GM12878 (cell line): ENCODE measurements around the gene TESMIN. TPM values are rescaled to one million over a fixed set of nuclear protein-coding genes. Genes with fewer than 3 reads are reported as not detected.

Experiments
- ATAC-seq: fragments of 200-7000 bp; cut with Tn5 transposase; 3 replicates; pipeline ENCODE4 v1.9.1; 2020; ENCODE audit warnings: mild to moderate bottlenecking, moderate library complexity
- BruUV-seq: library from RNA; stranded (reverse); fragments of 400-500 nt; replicated peaks from 2 replicates; lab custom pipeline; 2021; lab: Mats Ljungman, UMichigan
- CTCF ChIA-PET: fragments of 300-600 bp; sonication (Branson Sonifier 250); formaldehyde crosslinking; extraction: SDS; loops from one replicate; lab custom pipeline; 2021; ENCODE audit warnings: inconsistent platforms; lab: Yijun Ruan, JAX
- POLR2A ChIA-PET: fragments of 350-600 bp; formaldehyde crosslinking; extraction: SDS; loops from one replicate; lab custom pipeline; 2021; ENCODE audit warnings: inconsistent platforms; lab: Charles Lee
- RAD21 ChIA-PET: fragments of 300-600 bp; sonication (Branson Sonifier 250); formaldehyde crosslinking; loops from one replicate; lab custom pipeline; 2023; ENCODE audit warnings: antibody characterized with exemption; ENCODE audit not compliant: unreplicated experiment; lab: Charles Lee
- SMC1A ChIA-PET: fragments of 300-600 bp; sonication (Branson Sonifier 250); formaldehyde crosslinking; loops from one replicate; lab custom pipeline; 2023; ENCODE audit not compliant: unreplicated experiment, uncharacterized antibody; lab: Charles Lee
- DNase-seq: peaks from one replicate; pipeline ENCODE4 v3.0.0-alpha.2; 2011; ENCODE audit warnings: low read depth, low spot score
- FAIRE-seq: peaks from 3 replicates; lab custom pipeline; 2011; peaks lifted over from hg19 to GRCh38; lab: Jason Lieb, UNC
- H2AFZ ChIP-seq: 2 replicates; pipeline ENCODE4 v1.6.0; 2011; ENCODE audit warnings: low read depth, low read length, control low read depth; ENCODE audit not compliant: control insufficient read depth
- H3K27ac ChIP-seq: 2 replicates; pipeline ENCODE4 v1.5.1; 2011; ENCODE audit warnings: control low read depth; ENCODE audit not compliant: control insufficient read depth, insufficient read depth
- H3K27me3 ChIP-seq, 2 experiments: replicated peaks in 1 of 2; 2 replicates each; pipeline versions ENCODE4 v1.6.0 to v1.6.1; 2011; ENCODE audit warnings: low read length in 1 of 2; ENCODE audit not compliant: control insufficient read depth in 2 of 2, insufficient read depth in 2 of 2
- H3K36me3 ChIP-seq, 2 experiments: 2 replicates each; pipeline ENCODE4 v1.5.1; 2011; ENCODE audit warnings: low read length in 1 of 2; ENCODE audit not compliant: control insufficient read depth in 2 of 2, insufficient read depth in 2 of 2
- H3K4me1 ChIP-seq: 2 replicates; pipeline ENCODE4 v1.6.1; 2011; ENCODE audit warnings: mild to moderate bottlenecking, low read length, moderate library complexity, mixed read lengths; ENCODE audit not compliant: control insufficient read depth, insufficient read depth
- H3K4me2 ChIP-seq: 2 replicates; pipeline ENCODE4 v1.6.0; 2011; ENCODE audit warnings: control low read depth; ENCODE audit not compliant: control insufficient read depth, insufficient read depth
- H3K4me3 ChIP-seq: fragments of 200-600 bp; sonication (generic); 2 replicates; pipeline ENCODE4 v1.5.1; 2016
- H3K79me2 ChIP-seq: 2 replicates; pipeline ENCODE4 v1.6.0; 2011; ENCODE audit warnings: low read length; ENCODE audit not compliant: control insufficient read depth, insufficient read depth
- H3K9ac ChIP-seq: 2 replicates; pipeline ENCODE4 v1.8.0; 2011; ENCODE audit warnings: low read length, control low read depth, mixed read lengths; ENCODE audit not compliant: control insufficient read depth, insufficient read depth
- H3K9me3 ChIP-seq: replicated peaks from 3 replicates; pipeline ENCODE4 v1.5.1; 2011; ENCODE audit warnings: mild to moderate bottlenecking, low read length; ENCODE audit not compliant: control insufficient read depth, insufficient read depth
- H4K20me1 ChIP-seq: 2 replicates; pipeline ENCODE4 v1.6.0; 2011; ENCODE audit not compliant: control insufficient read depth, insufficient read depth
- ASH2L ChIP-seq: fragments of 300-600, 200-600 bp; sonication (generic); IDR thresholded peaks from 2 replicates; pipeline ENCODE4 v1.6.1; 2017; ENCODE audit warnings: low read depth, mild to moderate bottlenecking, borderline replicate concordance
- CBFB ChIP-seq: IDR thresholded peaks from 2 replicates; pipeline ENCODE4 v1.6.1; 2016; ENCODE audit warnings: antibody characterized with exemption, low read depth
- CHD2 ChIP-seq: IDR thresholded peaks from 2 replicates; pipeline ENCODE4 v1.6.1; 2011; ENCODE audit warnings: low read depth, low read length, improper control_type of control experiment, borderline replicate concordance
- E2F8 ChIP-seq: fragments of 450-650 bp; IDR thresholded peaks from 2 replicates; pipeline ENCODE4 v1.6.1; 2018; ENCODE audit warnings: mild to moderate bottlenecking, low read depth, moderate library complexity; ENCODE audit not compliant: partially characterized antibody
- ESRRA ChIP-seq: IDR thresholded peaks from 2 replicates; pipeline ENCODE4 v1.6.1; 2012; ENCODE audit warnings: mild to moderate bottlenecking, low read length, improper control_type of control experiment
- FOXK2 ChIP-seq: fragments of 450-650 bp; IDR thresholded peaks from 2 replicates; pipeline ENCODE4 v1.6.1; 2017; ENCODE audit warnings: mild to moderate bottlenecking, moderate library complexity
- JUNB ChIP-seq: IDR thresholded peaks from 2 replicates; pipeline ENCODE4 v1.6.1; 2016; ENCODE audit warnings: antibody characterized with exemption, mild to moderate bottlenecking
- JUND ChIP-seq: IDR thresholded peaks from 2 replicates; pipeline ENCODE4 v1.6.1; 2012; ENCODE audit warnings: low read depth, mild to moderate bottlenecking, low read length, improper control_type of control experiment, moderate library complexity
- NFIC ChIP-seq: IDR thresholded peaks from 2 replicates; pipeline ENCODE4 v1.6.1; 2012; ENCODE audit warnings: low read depth, mild to moderate bottlenecking, inconsistent platforms, low read length, moderate library complexity
- RBBP5 ChIP-seq: fragments of 200-600 bp; sonication (generic); conservative IDR thresholded peaks from 2 replicates; pipeline ENCODE4 v1.6.1; 2016
- SMARCA5 ChIP-seq: fragments of 450-650 bp; IDR thresholded peaks from 2 replicates; pipeline ENCODE4 v1.6.1; 2017; ENCODE audit warnings: mild to moderate bottlenecking
- STAT1 ChIP-seq: fragments of 450-650 bp; conservative IDR thresholded peaks from 2 replicates; pipeline ENCODE4 v1.6.1; 2014; ENCODE audit warnings: antibody characterized with exemption, mild to moderate bottlenecking
- TCF7 ChIP-seq: IDR thresholded peaks from 2 replicates; pipeline ENCODE4 v1.6.1; 2014; ENCODE audit warnings: antibody characterized with exemption, borderline replicate concordance
- ZBTB33 ChIP-seq: fragments of 450-650 bp; IDR thresholded peaks from 2 replicates; pipeline ENCODE4 v1.6.1; 2017; ENCODE audit warnings: mild to moderate bottlenecking
- WGBS: methylation state at CpG from one replicate; pipeline ENCODE4 v1.1.6; 2016; ENCODE audit warnings: low lambda C conversion rate; ENCODE audit not compliant: insufficient replicate concordance, insufficient coverage; ENCODE audit errors: missing lambda C conversion rate; 5-methylcytosine and 5-hydroxymethylcytosine counted together
- in situ Hi-C: fragments of 300-500 bp; cut with MboI; formaldehyde crosslinking; loops from 9 replicates; pipeline ENCODE4 v1.14.3; 2018; ENCODE audit warnings: mixed read lengths
- intact Hi-C: fragments of 100-400 bp; cut with micrococcal nuclease; formaldehyde crosslinking; loops from one replicate; pipeline ENCODE4 v1.14.2; 2022; ENCODE audit not compliant: unreplicated experiment
- polyA plus RNA-seq, 11 experiments: library from polyadenylated mRNA; depleted of rRNA in 4 of 11; unstranded in 6 of 11; stranded (reverse) in 5 of 11; fragments of >200 nt; fragmentation: Nextera tagmentation in 4 of 11; fragmentation: Illumina TruSeq in 1 of 11; extraction: Ambion mirVana in 4 of 11; extraction: Trizol in 1 of 11; gene quantifications; 1 replicate in 1 of 11; 2 replicates in 10 of 11; pipeline versions ENCODE4 v1.2.1 to v1.2.3, GENCODE V29; 2011 to 2016; ENCODE audit warnings: inconsistent platforms in 2 of 11, missing spikeins in 2 of 11, low read depth in 1 of 11
- total RNA-seq, 4 experiments: library from RNA; depleted of rRNA in 3 of 4; stranded (reverse); fragments of >200 nt in 3 of 4; fragmentation: Illumina TruSeq in 1 of 4; extraction: Trizol in 1 of 4; gene quantifications; 2 replicates each; pipeline versions ENCODE4 v1.2.1 to v1.2.3, GENCODE V29; 2013 to 2021

TESMIN gene
- total and polyA plus RNA-seq, 10 of the 15 experiments (the other 5 are each of a cell fraction or from before 2014, with no cell fraction given) = 0.31 to 3.4 (median 1.2) TPM; not detected in 1

- no peak for DNase-seq
Observed at GRCh38 chr11:68763181-68763721, 11.9 kb upstream of the TESMIN start.

GRCh38 chr11:68762481-68762880 lies 11.2 kb upstream of the TESMIN start:
- no peak for DNase-seq
- no TSS peak for BruUV-seq
- no peaks in the 10 kb centered on the region for H3K9me3 ChIP-seq
- H3K36me3 ChIP-seq = peaks cover 0 to 3% of the 10 kb centered on the region in 2 experiments; a peak in 2 of 4 replicates
- FAIRE-seq = no peak
- ATAC-seq = no peak
- TF ChIP-seq JUNB = no peak
- TF ChIP-seq ESRRA = no peak
- TF ChIP-seq ZBTB33 = no peak
- TF ChIP-seq ASH2L = no peak
- no peak for TF ChIP-seq RBBP5
- no peak for TF ChIP-seq NFIC
- TF ChIP-seq STAT1 = no peak
- TF ChIP-seq CBFB = no peak
- TF ChIP-seq JUND = no peak
- TF ChIP-seq CHD2 = no peak
- no peak for TF ChIP-seq E2F8
- H3K4me1 ChIP-seq = peaks cover 5% of the 10 kb centered on the region; the same call in 1 of the 2 replicates
- no peaks in the 10 kb centered on the region for H3K27me3 ChIP-seq
- no peaks in the 10 kb centered on the region for H4K20me1 ChIP-seq
- WGBS = 85% methylated on average over 14 of the region's 15 CpGs
- SMC1A ChIA-PET = no interaction called here
- H3K4me2 ChIP-seq = no peak overlapping the region
- H3K9ac ChIP-seq = no peak overlapping the region
- H3K27ac ChIP-seq = no peak overlapping the region
- no peak overlapping the region for H2AFZ ChIP-seq
- H3K4me3 ChIP-seq = no peak overlapping the region
- intact Hi-C loops (no loop called here), in situ Hi-C loops (no loop called here)
- RAD21 ChIA-PET = no interaction called here
- H3K79me2 ChIP-seq = no peaks in the 10 kb centered on the region
- POLR2A ChIA-PET = no interaction called here
- CTCF ChIA-PET = no interaction called here

More at GRCh38 chr11:68763181-68763721, 11.9 kb upstream of the TESMIN start:
- FAIRE-seq = no peak
- intact Hi-C loops = no loop called here
- H3K4me2 ChIP-seq = no peak overlapping the region
- peaks cover 5% of the 10 kb centered on the region; the same call in 1 of the 2 replicates for H3K4me1 ChIP-seq
- WGBS = 65% methylated on average over 9 of the region's 10 CpGs
- ChIA-PET CTCF (no interaction called here), POLR2A (no interaction called here), RAD21 (no interaction called here)
- no peaks in the 10 kb centered on the region for H3K27me3 ChIP-seq
- no peak overlapping the region for H3K27ac ChIP-seq
- no peak overlapping the region for H2AFZ ChIP-seq
- no peaks in the 10 kb centered on the region for H4K20me1 ChIP-seq
- no peaks in the 10 kb centered on the region for H3K9me3 ChIP-seq
- H3K9ac ChIP-seq = no peak overlapping the region
- TF ChIP-seq SMARCA5 = no peak
- TF ChIP-seq TCF7 = no peak
- TF ChIP-seq ASH2L = no peak
- no peak for TF ChIP-seq FOXK2
- TF ChIP-seq, all 136 proteins: peak for 0
- ATAC-seq = no peak
- Histone ChIP-seq H3K4me3 (no peak overlapping the region), H3K36me3 (peaks cover 0 to 3% of the 10 kb centered on the region in 2 experiments; a peak in 2 of 4 replicates), H3K79me2 (no peaks in the 10 kb centered on the region)
- in situ Hi-C loops = no loop called here
- no TSS peak for BruUV-seq
- SMC1A ChIA-PET = no interaction called here
